Right lobe of liver (tissue), 6 donors: ENCODE results near the gene SNAPC3. TPM values are rescaled to one million over a fixed set of nuclear protein-coding genes. Genes with fewer than 3 reads are reported as not detected.

ENCODE experiments used
- ATAC-seq, 4 donors: fragments of 200-7000 bp; cut with Tn5 transposase; one replicate each; pipeline ENCODE4 v1.9.1; 2020; ENCODE audit warnings: mild to moderate bottlenecking in 4 of 4, moderate library complexity in 4 of 4
- DNase-seq, 3 donors: peaks; one replicate each; pipeline ENCODE4 v3.0.0-alpha.2; 2020
- H3K27ac ChIP-seq, 3 donors: fragments of 200-600 bp; one replicate each; pipeline ENCODE4 v1.8.0; 2022
- H3K27me3 ChIP-seq, 2 donors: fragments of 200-600 bp; one replicate each; pipeline ENCODE4 v1.8.0; 2022
- H3K36me3 ChIP-seq, 4 donors: fragments of 200-600 bp; sonication (generic) in 1 of 4; one replicate each; pipeline versions ENCODE4 v1.5.1 to v1.8.0; 2017 to 2022; ENCODE audit warnings: control low read depth in 1 of 4
- H3K4me1 ChIP-seq, 4 donors: fragments of 200-600 bp; sonication (generic) in 1 of 4; one replicate each; pipeline versions ENCODE4 v1.5.1 to v1.8.0; 2017 to 2022; ENCODE audit warnings: control low read depth in 1 of 4
- H3K4me3 ChIP-seq, 3 donors: fragments of 200-600 bp; one replicate each; pipeline ENCODE4 v1.8.0; 2022
- H3K9me3 ChIP-seq, 4 donors: fragments of 200-600 bp; sonication (generic) in 1 of 4; one replicate each; pipeline versions ENCODE4 v1.5.1 to v1.8.0; 2017 to 2022; ENCODE audit warnings: control low read depth in 1 of 4
- CTCF ChIP-seq, 4 donors: fragments of 200-600 bp in 3 of 4; fragments of 450-650 bp in 1 of 4; IDR thresholded peaks; one replicate each; pipeline versions ENCODE4 v1.5.1 to v1.8.0; 2016 to 2022; ENCODE audit warnings: antibody characterized with exemption in 4 of 4, mild to moderate bottlenecking in 2 of 4
- POLR2A ChIP-seq: fragments of 450-650 bp; IDR thresholded peaks from one replicate; pipeline ENCODE4 v1.6.1; 2017; ENCODE audit warnings: antibody characterized with exemption, mild to moderate bottlenecking
- WGBS: methylation state at CpG from one replicate; pipeline ENCODE4 v1.1.6; 2018; ENCODE audit warnings: low coverage, low lambda C conversion rate; ENCODE audit not compliant: insufficient coverage; ENCODE audit errors: missing lambda C conversion rate; 5-methylcytosine and 5-hydroxymethylcytosine counted together
- intact Hi-C, 2 donors: fragments of 100-400 bp; cut with DNase I; formaldehyde crosslinking; loops; one replicate each; pipeline versions ENCODE4 v1.11.2 to v1.14.1; 2022
- total RNA-seq, 6 experiments: library from RNA; depleted of rRNA in 2 of 6; stranded (reverse); fragments of >200 nt in 2 of 6; fragmentation: NEBNext Ultra II Directional in 3 of 6; extraction: Animal tissue kit (Norgen Biotek cat#: 25700) in 3 of 6; gene quantifications; one replicate each; pipeline versions ENCODE4 v1.1.0 to v1.2.4, GENCODE V29; 2016 to 2023
- donor health status: DM: no; HTN: yes; CAD: no.
- donor health status: DM: no; HTN: no; CAD: no.
- donor health status: DM: no; HTN: no; CAD: no.
- donor health status: DM: no; HTN: yes; CAD: no.
- donor health status: DM: no; HTN: yes; CAD: no.

Gene SNAPC3
- total RNA-seq, 6 experiments from 2014 or later, result 9.6 to 13.5 (median 13.3) TPM

GRCh38 chr9:15389173-15389572, 33.5 kb upstream of the SNAPC3 start:
- no peaks in the 10 kb centered on the region for H3K27me3 ChIP-seq
- ATAC-seq, result no peak
- intact Hi-C loops, result no loop called here
- no peak overlapping the region for H3K4me3 ChIP-seq
- no peak overlapping the region for H3K27ac ChIP-seq
- H3K9me3 ChIP-seq, result no peaks in the 10 kb centered on the region
- no peaks in the 10 kb centered on the region for H3K36me3 ChIP-seq
- TF ChIP-seq CTCF (IDR thresholded peaks at IDR 0.05) (no peak), POLR2A (no peak)
- no peak for DNase-seq
- H3K4me1 ChIP-seq, result no peaks in the 10 kb centered on the region

GRCh38 chr9:15389631-15390030, 33.0 kb upstream of the SNAPC3 start:
- whole genome bisulfite sequencing, result 85% methylated on average over 4 of the region's 4 CpGs
- intact Hi-C loops, result no loop called here
- ATAC-seq, result no peak
- Histone ChIP-seq H3K9me3 (no peaks in the 10 kb centered on the region), H3K4me1 (no peaks in the 10 kb centered on the region), H3K4me3 (no peak overlapping the region), H3K36me3 (no peaks in the 10 kb centered on the region), H3K27me3 (no peaks in the 10 kb centered on the region), H3K27ac (no peak overlapping the region)
- TF ChIP-seq POLR2A (no peak), CTCF (IDR thresholded peaks at IDR 0.05) (no peak)
- DNase-seq, result no peak

GRCh38 chr9:15390201-15390600, 32.5 kb upstream of the SNAPC3 start:
- H3K27ac ChIP-seq, result no peak overlapping the region
- TF ChIP-seq CTCF (IDR thresholded peaks at IDR 0.05) (no peak), POLR2A (no peak)
- no peak for DNase-seq
- H3K27me3 ChIP-seq, result no peaks in the 10 kb centered on the region
- no peaks in the 10 kb centered on the region for H3K36me3 ChIP-seq
- H3K4me1 ChIP-seq, result no peaks in the 10 kb centered on the region
- no peak for ATAC-seq
- H3K4me3 ChIP-seq, result no peak overlapping the region
- H3K9me3 ChIP-seq, result no peaks in the 10 kb centered on the region
- 79% methylated on average over 2 of the region's 2 CpGs for WGBS
- intact Hi-C loops, result no loop called here

GRCh38 chr9:15392363-15392762, 30.3 kb upstream of the SNAPC3 start:
- intact Hi-C loops, result no loop called here
- Histone ChIP-seq H3K4me1 (no peaks in the 10 kb centered on the region), H3K36me3 (no peaks in the 10 kb centered on the region), H3K9me3 (no peaks in the 10 kb centered on the region), H3K4me3 (no peak overlapping the region), H3K27ac (no peak overlapping the region), H3K27me3 (no peaks in the 10 kb centered on the region)
- ATAC-seq, result no peak
- WGBS, result 68% methylated on average over 5 of the region's 5 CpGs
- no peak for DNase-seq
- no peak for TF ChIP-seq CTCF (IDR thresholded peaks at IDR 0.05)
- no peak for TF ChIP-seq POLR2A

- TF ChIP-seq CTCF (IDR thresholded peaks at IDR 0.05) (no peak), POLR2A (no peak)
- no peak overlapping the region for H3K27ac ChIP-seq
- H3K36me3 ChIP-seq, result no peaks in the 10 kb centered on the region
- DNase-seq (no peak), ATAC-seq (no peak)
- WGBS, result 51% methylated on average over 5 of the region's 5 CpGs
- intact Hi-C loops, result no loop called here
- H3K27me3 ChIP-seq, result no peaks in the 10 kb centered on the region
- no peaks in the 10 kb centered on the region for H3K9me3 ChIP-seq
- no peaks in the 10 kb centered on the region for H3K4me1 ChIP-seq
- H3K4me3 ChIP-seq, result no peak overlapping the region
Measured at GRCh38 chr9:15400281-15400941, 22.3 kb upstream of the SNAPC3 start.
